Neural cell (in vitro differentiated cells): ENCODE data around the gene PRKAG2.

Experiments
- EP300 ChIP-seq: fragments of 450-650 bp; conservative IDR thresholded peaks from 2 replicates; pipeline ENCODE4 v1.6.1; 2014; ENCODE audit warnings: antibody characterized with exemption, mild to moderate bottlenecking, moderate library complexity; ENCODE audit not compliant: poor library complexity, severe bottlenecking
- EZH2 ChIP-seq: fragments of 200-600, 300-800 bp; shearing (Covaris generic), sonication (generic); IDR thresholded peaks from 2 replicates; pipeline ENCODE4 v1.6.1; 2014; ENCODE audit warnings: antibody characterized with exemption, low read length, borderline replicate concordance, mild to moderate bottlenecking; ENCODE audit not compliant: insufficient read depth, poor library complexity, severe bottlenecking
- POLR2AphosphoS5 ChIP-seq: IDR thresholded peaks from 2 replicates; pipeline ENCODE4 v1.6.1; 2012
- RAD21 ChIP-seq: fragments of 450-650 bp; conservative IDR thresholded peaks from 2 replicates; pipeline ENCODE4 v1.6.1; 2014; ENCODE audit warnings: antibody characterized with exemption, mild to moderate bottlenecking, moderate library complexity
- TAF1 ChIP-seq: IDR thresholded peaks from 2 replicates; pipeline ENCODE4 v1.6.1; 2012; ENCODE audit warnings: low read depth
- TF ChIP-seq, protein P1 (sequence below): fragments of 450-650 bp; IDR thresholded peaks from 2 replicates; pipeline ENCODE4 v1.5.1; 2014; ENCODE audit warnings: antibody characterized with exemption, mild to moderate bottlenecking, moderate library complexity; ENCODE audit not compliant: poor library complexity, severe bottlenecking
- TF ChIP-seq, protein P2 (sequence below): IDR thresholded peaks from 2 replicates; pipeline ENCODE4 v1.6.1; 2012; ENCODE audit warnings: borderline replicate concordance

DNA sequence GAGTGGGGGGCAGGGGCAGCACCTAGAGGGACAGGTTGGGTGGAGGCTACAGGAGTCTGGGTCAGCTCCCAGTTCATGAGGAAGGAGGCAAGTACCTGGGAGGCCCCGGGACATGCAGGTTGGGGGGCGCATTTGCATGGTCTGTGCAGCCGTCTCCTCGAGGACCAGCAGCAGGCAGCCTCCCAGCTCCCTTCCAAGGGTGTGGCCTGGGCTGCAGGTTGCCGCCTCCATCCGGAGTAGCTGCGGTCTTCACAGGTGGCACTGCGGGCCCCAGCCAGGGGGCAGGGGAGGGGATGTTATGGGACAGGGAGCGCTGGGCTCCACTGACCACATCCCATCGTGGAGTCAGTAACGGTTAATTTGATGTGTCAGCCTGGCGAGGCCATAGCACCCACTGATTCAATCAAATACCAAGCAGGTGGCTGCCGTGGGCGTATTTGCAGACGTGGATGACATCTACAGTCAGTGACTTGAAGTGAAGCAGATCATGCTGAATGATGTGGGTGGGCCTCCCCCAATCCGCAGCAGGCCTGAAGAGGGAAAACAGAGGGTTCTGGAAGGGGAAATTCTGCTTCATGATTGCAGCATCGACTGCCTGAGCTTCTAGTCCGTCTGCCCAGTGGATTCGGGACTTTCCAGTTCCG, 81.6 kb downstream of the PRKAG2 start:
- TF ChIP-seq, protein P1, sequence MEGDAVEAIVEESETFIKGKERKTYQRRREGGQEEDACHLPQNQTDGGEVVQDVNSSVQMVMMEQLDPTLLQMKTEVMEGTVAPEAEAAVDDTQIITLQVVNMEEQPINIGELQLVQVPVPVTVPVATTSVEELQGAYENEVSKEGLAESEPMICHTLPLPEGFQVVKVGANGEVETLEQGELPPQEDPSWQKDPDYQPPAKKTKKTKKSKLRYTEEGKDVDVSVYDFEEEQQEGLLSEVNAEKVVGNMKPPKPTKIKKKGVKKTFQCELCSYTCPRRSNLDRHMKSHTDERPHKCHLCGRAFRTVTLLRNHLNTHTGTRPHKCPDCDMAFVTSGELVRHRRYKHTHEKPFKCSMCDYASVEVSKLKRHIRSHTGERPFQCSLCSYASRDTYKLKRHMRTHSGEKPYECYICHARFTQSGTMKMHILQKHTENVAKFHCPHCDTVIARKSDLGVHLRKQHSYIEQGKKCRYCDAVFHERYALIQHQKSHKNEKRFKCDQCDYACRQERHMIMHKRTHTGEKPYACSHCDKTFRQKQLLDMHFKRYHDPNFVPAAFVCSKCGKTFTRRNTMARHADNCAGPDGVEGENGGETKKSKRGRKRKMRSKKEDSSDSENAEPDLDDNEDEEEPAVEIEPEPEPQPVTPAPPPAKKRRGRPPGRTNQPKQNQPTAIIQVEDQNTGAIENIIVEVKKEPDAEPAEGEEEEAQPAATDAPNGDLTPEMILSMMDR, result no peak
- TF ChIP-seq POLR2AphosphoS5, result no peak
- no peak for TF ChIP-seq EP300
- TF ChIP-seq RAD21, result no peak
- no peak for TF ChIP-seq EZH2
- TF ChIP-seq, protein P2, sequence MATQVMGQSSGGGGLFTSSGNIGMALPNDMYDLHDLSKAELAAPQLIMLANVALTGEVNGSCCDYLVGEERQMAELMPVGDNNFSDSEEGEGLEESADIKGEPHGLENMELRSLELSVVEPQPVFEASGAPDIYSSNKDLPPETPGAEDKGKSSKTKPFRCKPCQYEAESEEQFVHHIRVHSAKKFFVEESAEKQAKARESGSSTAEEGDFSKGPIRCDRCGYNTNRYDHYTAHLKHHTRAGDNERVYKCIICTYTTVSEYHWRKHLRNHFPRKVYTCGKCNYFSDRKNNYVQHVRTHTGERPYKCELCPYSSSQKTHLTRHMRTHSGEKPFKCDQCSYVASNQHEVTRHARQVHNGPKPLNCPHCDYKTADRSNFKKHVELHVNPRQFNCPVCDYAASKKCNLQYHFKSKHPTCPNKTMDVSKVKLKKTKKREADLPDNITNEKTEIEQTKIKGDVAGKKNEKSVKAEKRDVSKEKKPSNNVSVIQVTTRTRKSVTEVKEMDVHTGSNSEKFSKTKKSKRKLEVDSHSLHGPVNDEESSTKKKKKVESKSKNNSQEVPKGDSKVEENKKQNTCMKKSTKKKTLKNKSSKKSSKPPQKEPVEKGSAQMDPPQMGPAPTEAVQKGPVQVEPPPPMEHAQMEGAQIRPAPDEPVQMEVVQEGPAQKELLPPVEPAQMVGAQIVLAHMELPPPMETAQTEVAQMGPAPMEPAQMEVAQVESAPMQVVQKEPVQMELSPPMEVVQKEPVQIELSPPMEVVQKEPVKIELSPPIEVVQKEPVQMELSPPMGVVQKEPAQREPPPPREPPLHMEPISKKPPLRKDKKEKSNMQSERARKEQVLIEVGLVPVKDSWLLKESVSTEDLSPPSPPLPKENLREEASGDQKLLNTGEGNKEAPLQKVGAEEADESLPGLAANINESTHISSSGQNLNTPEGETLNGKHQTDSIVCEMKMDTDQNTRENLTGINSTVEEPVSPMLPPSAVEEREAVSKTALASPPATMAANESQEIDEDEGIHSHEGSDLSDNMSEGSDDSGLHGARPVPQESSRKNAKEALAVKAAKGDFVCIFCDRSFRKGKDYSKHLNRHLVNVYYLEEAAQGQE, result no peak
- no peak for TF ChIP-seq TAF1
